Measurements from ENCODE around the gene MARCKSL1. TPM values are rescaled to one million over a fixed set of nuclear protein-coding genes. Genes with fewer than 3 reads are reported as not detected.
"Not testable (repeated sequence)": the region's sequence is repeated elsewhere in the genome, so short reads cannot be mapped to it uniquely, and the experiment has no call there.

Gene MARCKSL1
- total RNA-seq, 1 donor from 2014 or later: 126 TPM

DNA sequence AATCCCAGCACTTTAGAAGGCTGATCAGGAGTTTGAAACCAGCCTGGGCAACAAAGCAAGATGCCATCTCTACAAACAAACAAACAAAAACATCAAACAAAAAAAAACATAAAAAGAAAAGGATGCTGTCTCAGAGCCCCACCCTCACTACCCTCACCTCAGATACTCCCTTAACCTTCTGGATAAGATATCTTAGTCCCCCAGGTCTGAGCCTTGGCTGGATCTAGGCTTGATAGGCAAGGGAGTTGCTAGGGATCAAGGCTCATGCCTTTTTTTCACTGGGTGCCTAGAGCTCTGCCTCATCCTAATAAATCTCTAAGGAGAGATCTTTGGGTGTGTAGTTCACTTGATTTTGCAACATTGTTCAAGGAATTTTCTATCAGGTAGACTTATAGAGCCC lies 36.7 kb downstream of the MARCKSL1 start:
- DNase-seq (ENCODE audit: low spot score) (no peak), ATAC-seq (no peak)
- intact Hi-C loops (cut with DNase I): no loop called here

DNA sequence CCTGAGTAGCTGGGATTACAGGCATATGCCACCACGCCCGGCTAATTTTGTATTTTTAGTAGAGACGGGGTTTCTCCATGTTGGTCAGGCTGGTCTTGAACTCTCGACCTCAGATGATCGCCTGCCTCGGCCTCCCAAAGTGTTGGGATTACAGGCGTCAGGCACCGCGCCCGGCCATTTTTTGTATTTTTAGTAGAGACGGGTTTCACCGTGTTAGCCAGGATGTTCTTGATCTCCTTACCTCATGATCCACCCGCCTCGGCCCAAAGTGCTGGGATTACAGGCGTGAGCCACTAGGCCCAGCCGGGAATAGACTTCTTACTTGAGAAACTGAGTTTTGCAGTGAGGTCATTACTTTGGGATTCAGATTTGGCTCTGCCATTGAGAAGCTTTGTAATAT lies 37.8 kb downstream of the MARCKSL1 start:
- intact Hi-C loops (cut with DNase I); ATAC-seq; DNase-seq (ENCODE audit: low spot score): not testable (repeated sequence)

DNA sequence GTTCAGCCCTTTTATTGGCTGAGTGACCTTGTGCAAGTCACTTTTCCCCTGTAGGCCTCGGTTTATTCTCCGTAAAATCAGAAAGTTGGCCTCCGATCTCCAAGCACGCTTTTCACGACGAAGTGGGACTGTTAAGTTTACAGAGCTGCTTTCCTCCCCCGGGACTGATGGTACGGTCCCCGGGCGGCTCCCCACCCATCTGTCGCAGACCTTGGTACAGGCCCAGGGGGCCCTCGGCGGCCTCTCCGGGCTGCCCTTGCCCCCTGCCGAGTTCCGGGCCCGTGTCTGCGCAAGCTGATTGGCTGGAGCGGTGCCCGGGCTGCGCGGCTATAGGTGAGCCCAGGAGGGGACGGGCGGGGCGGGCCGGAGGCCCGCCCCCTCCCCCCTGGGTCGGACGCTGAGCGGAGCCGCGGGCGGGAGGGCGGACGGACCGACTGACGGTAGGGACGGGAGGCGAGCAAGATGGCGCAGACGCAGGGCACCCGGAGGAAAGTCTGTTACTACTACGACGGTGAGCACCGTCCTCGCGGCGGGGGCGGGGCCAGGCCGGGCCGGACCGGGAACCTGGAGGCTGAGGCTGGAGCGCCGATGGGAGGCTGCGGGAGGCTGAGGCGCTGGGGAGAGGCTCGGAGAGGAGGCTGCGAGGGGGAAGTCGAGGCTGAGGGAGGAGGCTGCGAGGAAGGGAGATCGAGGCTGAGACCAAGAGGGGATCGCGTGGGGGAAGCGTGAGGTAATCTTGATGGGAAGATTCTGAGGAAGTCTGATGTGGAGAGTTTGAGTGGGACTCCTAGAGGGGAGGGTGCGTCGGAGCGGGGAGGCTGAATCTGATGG lies 44.1 kb downstream of the MARCKSL1 start, which contains the start of gene HDAC1:
HDAC1 (plus strand) TSS at position 376 of the 831 bp plus-strand sequence; CDS start at position 463, 87 bp downstream.
- intact Hi-C loops (cut with DNase I): no loop called here
- ATAC-seq (peak; percentile 96), DNase-seq (ENCODE audit: low spot score) (peak; percentile 94)

DNA sequence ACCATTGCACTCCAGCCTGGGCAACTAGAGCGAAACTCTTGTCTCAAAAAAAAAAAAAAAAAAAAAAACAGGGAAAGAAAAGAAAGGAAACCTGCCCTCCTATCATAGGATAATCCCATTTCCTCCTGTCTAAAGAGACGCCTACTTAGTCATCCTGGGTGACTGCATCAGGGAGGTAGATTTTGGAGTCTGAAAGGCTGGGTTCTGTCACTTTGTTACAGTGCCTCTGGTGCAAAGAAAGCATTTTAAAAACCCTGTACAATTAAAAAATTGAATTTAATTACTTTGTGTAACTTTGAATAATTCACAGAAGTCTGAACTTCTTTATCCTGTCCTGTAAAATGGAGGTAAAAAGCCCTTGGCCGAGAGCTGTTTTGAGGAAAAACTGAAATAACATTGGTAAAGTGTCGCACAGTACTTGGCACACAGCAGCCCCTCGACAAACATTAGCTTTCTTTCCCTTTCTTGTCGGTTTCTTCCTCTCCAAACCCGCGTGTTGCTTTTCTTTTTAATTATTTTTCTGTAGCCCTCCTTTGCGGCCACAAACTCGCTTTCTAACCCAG lies 44.8 kb downstream of the MARCKSL1 start:
- intact Hi-C loops (cut with DNase I): no loop called here
- DNase-seq (ENCODE audit: low spot score) (no peak), ATAC-seq (no peak)

DNA sequence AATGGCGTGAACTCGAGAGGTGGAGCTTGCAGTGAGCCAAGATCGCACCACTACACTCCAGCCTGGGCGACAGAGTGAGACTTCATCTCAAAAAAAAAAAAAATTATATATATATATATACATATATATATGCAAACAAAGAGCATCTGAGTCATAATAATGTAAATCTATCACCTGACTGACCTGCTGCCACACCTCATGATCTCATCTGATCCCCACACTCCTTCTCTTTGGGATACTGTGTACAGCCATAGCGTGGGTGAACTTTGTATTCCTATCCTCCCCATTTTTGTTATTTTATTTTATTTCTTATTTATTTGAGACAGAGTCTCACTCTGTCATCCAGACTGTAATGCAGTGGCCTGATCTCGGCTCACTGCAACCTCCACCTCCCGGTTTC lies 46.8 kb downstream of the MARCKSL1 start:
- intact Hi-C loops (cut with DNase I): no loop called here
- no peak for ATAC-seq
- no peak for DNase-seq (ENCODE audit: low spot score)

- DNase-seq (ENCODE audit: low spot score) (no peak), ATAC-seq (no peak)
- intact Hi-C loops (cut with DNase I): no loop called here
Measured at GRCh38 chr1:32286763-32287162, 49.3 kb downstream of the MARCKSL1 start.

- ATAC-seq (no peak), DNase-seq (ENCODE audit: low spot score) (no peak)
- intact Hi-C loops (cut with DNase I): no loop called here
Measured at GRCh38 chr1:32285658-32286057, 50.4 kb downstream of the MARCKSL1 start.

DNA sequence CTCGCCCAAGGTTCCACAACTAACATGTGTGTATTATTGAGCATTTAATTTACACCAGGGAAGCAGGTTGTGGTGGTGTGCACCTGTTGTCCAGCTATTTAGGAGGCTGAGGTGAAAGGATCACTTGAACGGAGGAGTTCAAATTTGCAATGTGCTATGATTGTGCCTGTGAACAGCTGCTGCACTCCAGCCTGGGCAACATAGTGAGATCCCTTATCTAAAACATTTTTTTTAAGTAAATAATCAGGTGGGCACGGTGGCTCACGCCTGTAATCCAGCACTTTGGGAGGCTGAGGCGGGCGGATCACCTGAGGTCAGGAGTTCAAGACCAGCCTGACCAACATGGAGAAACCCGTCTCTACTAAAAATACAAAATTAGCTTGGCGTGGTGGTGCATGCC lies 51.3 kb downstream of the MARCKSL1 start:
- intact Hi-C loops (cut with DNase I); DNase-seq (ENCODE audit: low spot score); ATAC-seq: not testable (repeated sequence)

Other genes with a start within 250 kb of the MARCKSL1 start
- gene KPNA6, start 228.2 kb downstream of the MARCKSL1 start, total RNA-seq: 58.9 TPM
- gene TXLNA, start 156.6 kb downstream of the MARCKSL1 start, total RNA-seq: 49.5 TPM
- gene CCDC28B, start 135.6 kb downstream of the MARCKSL1 start, total RNA-seq: 3.7 TPM
- 1.1 TPM for gene IQCC, start 130.6 kb downstream of the MARCKSL1 start, total RNA-seq
- gene DCDC2B, start 127.1 kb downstream of the MARCKSL1 start, total RNA-seq: not detected
- gene TMEM234, start 113.9 kb downstream of the MARCKSL1 start, total RNA-seq: 27.0 TPM
- 92.3 TPM for gene EIF3I, start 113.8 kb downstream of the MARCKSL1 start, total RNA-seq
- gene FAM167B, start 89.0 kb downstream of the MARCKSL1 start, total RNA-seq: 16.1 TPM
- gene LCK, start 85.0 kb downstream of the MARCKSL1 start, total RNA-seq: 3.2 TPM
- 54.7 TPM for gene HDAC1, start 44.1 kb downstream of the MARCKSL1 start, total RNA-seq
- gene FAM229A, start 26.3 kb upstream of the MARCKSL1 start, total RNA-seq: 12.0 TPM
- 5.1 TPM for gene TSSK3, start 26.3 kb upstream of the MARCKSL1 start, total RNA-seq
- gene BSDC1, start 58.2 kb upstream of the MARCKSL1 start, total RNA-seq: 83.1 TPM
- 0.04 TPM for gene ZBTB8B, start 128.8 kb upstream of the MARCKSL1 start, total RNA-seq
- gene ZBTB8A, start 203.2 kb upstream of the MARCKSL1 start, total RNA-seq: 8.9 TPM